Measurements from ENCODE around the gene CDX1. TPM values are rescaled to one million over a fixed set of nuclear protein-coding genes. Genes with fewer than 3 reads are reported as not detected.
A peak's percentile ranks its signal among the peaks of the same experiment; 100 is the strongest.

CDX1 gene
- total and polyA plus RNA-seq, 3 donors from 2014 or later = 3.4 to 5.2 (median 3.4) TPM

GRCh38 chr5:150122536-150123481 lies 43.8 kb upstream of the CDX1 start:
- Histone ChIP-seq H3K27ac (no peak overlapping the region), H3K9me3 (no peaks in the 10 kb centered on the region), H3K36me3 (ENCODE audit: low read depth, missing control alignments) (no peaks in the 10 kb centered on the region), H3K4me1 (peaks cover under 1% of the 10 kb centered on the region), H3K4me3 (no peak overlapping the region), H3K27me3 (no peaks in the 10 kb centered on the region)
- 73 to 82% methylated on average over 4 to 15 of the region's 15 CpGs for WGBS, 2 donors
- no peak for DNase-seq
- TF ChIP-seq POLR2A (IDR thresholded peaks at IDR 0.05) = no peak
- TF ChIP-seq, protein P1, sequence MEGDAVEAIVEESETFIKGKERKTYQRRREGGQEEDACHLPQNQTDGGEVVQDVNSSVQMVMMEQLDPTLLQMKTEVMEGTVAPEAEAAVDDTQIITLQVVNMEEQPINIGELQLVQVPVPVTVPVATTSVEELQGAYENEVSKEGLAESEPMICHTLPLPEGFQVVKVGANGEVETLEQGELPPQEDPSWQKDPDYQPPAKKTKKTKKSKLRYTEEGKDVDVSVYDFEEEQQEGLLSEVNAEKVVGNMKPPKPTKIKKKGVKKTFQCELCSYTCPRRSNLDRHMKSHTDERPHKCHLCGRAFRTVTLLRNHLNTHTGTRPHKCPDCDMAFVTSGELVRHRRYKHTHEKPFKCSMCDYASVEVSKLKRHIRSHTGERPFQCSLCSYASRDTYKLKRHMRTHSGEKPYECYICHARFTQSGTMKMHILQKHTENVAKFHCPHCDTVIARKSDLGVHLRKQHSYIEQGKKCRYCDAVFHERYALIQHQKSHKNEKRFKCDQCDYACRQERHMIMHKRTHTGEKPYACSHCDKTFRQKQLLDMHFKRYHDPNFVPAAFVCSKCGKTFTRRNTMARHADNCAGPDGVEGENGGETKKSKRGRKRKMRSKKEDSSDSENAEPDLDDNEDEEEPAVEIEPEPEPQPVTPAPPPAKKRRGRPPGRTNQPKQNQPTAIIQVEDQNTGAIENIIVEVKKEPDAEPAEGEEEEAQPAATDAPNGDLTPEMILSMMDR (IDR thresholded peaks at IDR 0.05) = no peak
- intact Hi-C loops (cut with DNase I; ENCODE audit: low total_unique reads) = loop anchor here (10.0 kb wide), 1 partner anchor 92 kb away; no protein-coding TSS in a partner anchor

GRCh38 chr5:150123542-150123941 lies 43.0 kb upstream of the CDX1 start:
- 71 to 76% methylated on average over 4 of the region's 4 CpGs for WGBS, 2 donors
- no peak for DNase-seq
- Histone ChIP-seq H3K4me1 (peaks cover 5% of the 10 kb centered on the region), H3K36me3 (ENCODE audit: low read depth, missing control alignments) (no peaks in the 10 kb centered on the region), H3K27me3 (no peaks in the 10 kb centered on the region), H3K9me3 (no peaks in the 10 kb centered on the region), H3K27ac (no peak overlapping the region), H3K4me3 (no peak overlapping the region)
- TF ChIP-seq, protein P1 (IDR thresholded peaks at IDR 0.05) = no peak
- TF ChIP-seq POLR2A (IDR thresholded peaks at IDR 0.05) = no peak
- intact Hi-C loops (cut with DNase I; ENCODE audit: low total_unique reads) = loop anchor here (10.0 kb wide), 1 partner anchor 91 kb away; no protein-coding TSS in a partner anchor

DNA sequence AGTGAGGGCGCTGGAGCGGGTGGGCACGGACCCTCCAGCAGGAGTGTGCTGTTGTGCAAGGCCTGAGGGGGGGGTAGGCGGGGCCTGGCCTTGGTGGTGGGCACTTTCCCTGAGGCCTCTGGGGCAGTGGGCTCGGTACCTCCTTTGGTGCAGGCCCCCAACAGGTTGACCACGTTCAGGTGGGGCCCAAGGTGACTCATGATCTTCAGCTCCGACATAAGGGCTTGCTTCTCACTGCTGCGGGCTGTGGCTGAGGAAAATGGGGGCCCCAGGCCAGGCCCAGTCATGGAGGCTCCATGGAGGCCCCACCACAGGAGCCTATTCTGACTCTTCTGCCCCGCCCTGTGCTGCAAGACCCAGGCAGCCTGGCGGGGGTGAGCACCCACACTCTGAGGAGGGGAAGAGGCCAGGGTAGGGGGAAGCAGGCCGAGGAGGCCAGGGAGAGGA lies 42.4 kb upstream of the CDX1 start:
- no peaks in the 10 kb centered on the region for H3K36me3 ChIP-seq (ENCODE audit: low read depth, missing control alignments)
- no peak for DNase-seq

GRCh38 chr5:150124596-150124995 lies 42.0 kb upstream of the CDX1 start:
- H3K27me3 ChIP-seq = no peaks in the 10 kb centered on the region
- no peaks in the 10 kb centered on the region for H3K9me3 ChIP-seq
- WGBS, 2 donors = 50 to 84% methylated on average over 2 to 8 of the region's 8 CpGs
- H3K27ac ChIP-seq = peak overlapping the region in 1 of 2 donors; percentile 8
- intact Hi-C loops (cut with DNase I; ENCODE audit: low total_unique reads) = loop anchor here (10.0 kb wide), 1 partner anchor 90 kb away; no protein-coding TSS in a partner anchor
- H3K36me3 ChIP-seq (ENCODE audit: low read depth, missing control alignments) = no peaks in the 10 kb centered on the region
- DNase-seq = no peak
- no peak overlapping the region for H3K4me3 ChIP-seq
- peaks cover 6% of the 10 kb centered on the region for H3K4me1 ChIP-seq
- no peak for TF ChIP-seq POLR2A (IDR thresholded peaks at IDR 0.05)
- TF ChIP-seq, protein P1 (IDR thresholded peaks at IDR 0.05) = no peak

More for the DNA sequence above, 42.4 kb upstream of the CDX1 start:
- 76 to 82% methylated on average over 5 to 10 of the region's 11 CpGs for WGBS, 2 donors
- no peak for TF ChIP-seq POLR2A (IDR thresholded peaks at IDR 0.05)
- Histone ChIP-seq H3K27me3 (no peaks in the 10 kb centered on the region), H3K4me3 (no peak overlapping the region), H3K27ac (no peak overlapping the region), H3K9me3 (no peaks in the 10 kb centered on the region), H3K4me1 (peaks cover 5% of the 10 kb centered on the region)
- intact Hi-C loops (cut with DNase I; ENCODE audit: low total_unique reads) = loop anchor here (10.0 kb wide), 1 partner anchor 91 kb away; no protein-coding TSS in a partner anchor

GRCh38 chr5:150125334-150125733 lies 41.2 kb upstream of the CDX1 start:
- intact Hi-C loops (cut with DNase I; ENCODE audit: low total_unique reads) = loop anchor here (10.0 kb wide), 1 partner anchor 89 kb away; no protein-coding TSS in a partner anchor
- DNase-seq = no peak
- Histone ChIP-seq H3K9me3 (no peaks in the 10 kb centered on the region), H3K36me3 (ENCODE audit: low read depth, missing control alignments) (no peaks in the 10 kb centered on the region), H3K27ac (peak overlapping the region in 1 of 2 donors; percentile 8), H3K4me1 (peaks cover 12% of the 10 kb centered on the region), H3K27me3 (no peaks in the 10 kb centered on the region), H3K4me3 (no peak overlapping the region)
- whole genome bisulfite sequencing, 2 donors = 81 to 88% methylated on average over 4 to 10 of the region's 10 CpGs
- TF ChIP-seq POLR2A (IDR thresholded peaks at IDR 0.05) = no peak
- TF ChIP-seq, protein P1 (IDR thresholded peaks at IDR 0.05) = no peak
